ENCODE results near the gene SCAPER.

DNA sequence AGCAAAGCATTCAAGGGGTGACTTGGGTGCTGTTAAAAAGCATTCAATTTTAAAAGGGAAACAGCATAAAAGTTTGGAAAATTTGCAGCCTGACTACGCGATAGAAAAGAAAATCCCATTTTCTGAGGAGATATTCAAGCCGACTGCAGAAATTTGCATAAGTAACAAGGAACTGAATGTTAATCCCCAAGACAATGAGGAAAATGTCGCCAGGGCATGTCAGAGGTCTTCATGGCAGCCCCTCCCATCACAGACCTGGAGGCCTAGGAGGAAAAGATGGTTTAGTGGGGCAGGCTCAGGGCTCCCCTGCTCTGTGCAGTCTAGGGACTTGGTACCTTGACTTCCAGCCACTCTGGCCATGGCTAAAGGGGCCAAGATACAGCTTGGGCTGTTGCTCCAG is 475.5 kb downstream of the SCAPER start:
- TF ChIP-seq, protein P1, sequence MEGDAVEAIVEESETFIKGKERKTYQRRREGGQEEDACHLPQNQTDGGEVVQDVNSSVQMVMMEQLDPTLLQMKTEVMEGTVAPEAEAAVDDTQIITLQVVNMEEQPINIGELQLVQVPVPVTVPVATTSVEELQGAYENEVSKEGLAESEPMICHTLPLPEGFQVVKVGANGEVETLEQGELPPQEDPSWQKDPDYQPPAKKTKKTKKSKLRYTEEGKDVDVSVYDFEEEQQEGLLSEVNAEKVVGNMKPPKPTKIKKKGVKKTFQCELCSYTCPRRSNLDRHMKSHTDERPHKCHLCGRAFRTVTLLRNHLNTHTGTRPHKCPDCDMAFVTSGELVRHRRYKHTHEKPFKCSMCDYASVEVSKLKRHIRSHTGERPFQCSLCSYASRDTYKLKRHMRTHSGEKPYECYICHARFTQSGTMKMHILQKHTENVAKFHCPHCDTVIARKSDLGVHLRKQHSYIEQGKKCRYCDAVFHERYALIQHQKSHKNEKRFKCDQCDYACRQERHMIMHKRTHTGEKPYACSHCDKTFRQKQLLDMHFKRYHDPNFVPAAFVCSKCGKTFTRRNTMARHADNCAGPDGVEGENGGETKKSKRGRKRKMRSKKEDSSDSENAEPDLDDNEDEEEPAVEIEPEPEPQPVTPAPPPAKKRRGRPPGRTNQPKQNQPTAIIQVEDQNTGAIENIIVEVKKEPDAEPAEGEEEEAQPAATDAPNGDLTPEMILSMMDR (IDR thresholded peaks at IDR 0.05), result no peak
- no peak for TF ChIP-seq POLR2A (IDR thresholded peaks at IDR 0.05)
